ENCODE measurements around the gene SLC35E3.

The SLC35E3 gene

DNA sequence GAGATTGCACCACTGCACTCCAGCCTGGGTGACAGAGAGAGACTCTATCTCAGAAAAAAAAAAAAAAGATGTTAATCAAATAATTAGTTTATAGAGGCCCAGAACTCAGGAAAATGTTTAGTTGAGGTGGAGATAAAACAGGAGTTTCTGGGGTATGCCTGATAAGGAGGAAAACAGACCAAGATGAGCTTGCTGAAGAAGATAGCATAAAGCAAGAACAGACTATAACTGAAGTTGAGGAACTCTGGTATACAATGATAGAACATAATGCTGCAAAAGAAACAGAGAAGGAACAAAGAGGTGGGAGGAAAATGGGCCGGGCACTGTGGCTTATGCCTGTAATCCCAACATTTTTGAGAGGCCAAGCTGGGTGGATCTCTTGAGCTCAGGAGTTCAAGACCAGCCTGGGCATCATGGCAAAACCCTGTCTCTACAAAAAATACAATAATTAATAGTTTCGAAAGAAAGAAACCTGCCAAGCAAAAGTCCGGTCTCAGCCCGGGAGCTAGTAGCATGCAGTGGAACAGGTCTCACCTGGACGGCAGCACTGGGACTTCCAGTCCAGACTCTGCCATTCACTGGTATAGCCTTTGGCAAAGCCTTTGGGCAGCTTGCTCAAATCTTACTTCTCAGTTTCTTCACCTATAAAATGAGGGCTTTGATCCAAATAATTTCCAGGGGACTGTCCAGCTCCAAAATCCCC is 25.4 kb downstream of the SLC35E3 start:
- no peak for DNase-seq (ENCODE audit: low read depth, low spot score)

- DNase-seq (ENCODE audit: low read depth, low spot score): no peak
These were observed 26.7 kb downstream of the SLC35E3 start for GRCh38 chr12:68772714-68773113.

DNA sequence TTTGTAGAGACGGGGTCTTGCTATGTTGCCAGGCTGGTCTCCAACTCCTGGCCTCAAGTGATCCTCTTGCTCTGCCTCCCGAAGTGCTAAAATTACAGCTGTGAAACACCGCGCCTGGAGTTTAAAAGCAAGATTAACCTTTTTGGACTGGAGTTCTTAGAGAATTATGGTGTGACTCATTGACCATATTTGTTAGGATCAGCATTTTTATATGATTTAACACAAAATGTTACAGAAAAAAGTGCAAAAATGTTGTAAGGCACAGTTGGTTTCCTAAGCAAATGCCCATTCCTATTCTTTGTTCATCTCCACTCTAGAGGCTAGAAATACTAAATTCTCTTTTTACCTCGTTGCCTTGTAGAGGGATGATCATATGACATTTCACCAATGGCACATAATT is 27.6 kb downstream of the SLC35E3 start:
- DNase-seq (ENCODE audit: low read depth, low spot score): no peak

GRCh38 chr12:68775121-68775630 is 29.2 kb downstream of the SLC35E3 start:
- DNase-seq (ENCODE audit: low read depth, low spot score): no peak

GRCh38 chr12:68776976-68777610 is 31.1 kb downstream of the SLC35E3 start:
- DNase-seq (ENCODE audit: low read depth, low spot score): no peak

- DNase-seq (ENCODE audit: low read depth, low spot score): no peak
These were observed 33.3 kb downstream of the SLC35E3 start for GRCh38 chr12:68779280-68779679.

GRCh38 chr12:68780731-68781130 is 34.8 kb downstream of the SLC35E3 start:
- no peak for DNase-seq (ENCODE audit: low read depth, low spot score)

- no peak for DNase-seq (ENCODE audit: low read depth, low spot score)
These were observed 35.8 kb downstream of the SLC35E3 start for GRCh38 chr12:68781728-68782127.

DNA sequence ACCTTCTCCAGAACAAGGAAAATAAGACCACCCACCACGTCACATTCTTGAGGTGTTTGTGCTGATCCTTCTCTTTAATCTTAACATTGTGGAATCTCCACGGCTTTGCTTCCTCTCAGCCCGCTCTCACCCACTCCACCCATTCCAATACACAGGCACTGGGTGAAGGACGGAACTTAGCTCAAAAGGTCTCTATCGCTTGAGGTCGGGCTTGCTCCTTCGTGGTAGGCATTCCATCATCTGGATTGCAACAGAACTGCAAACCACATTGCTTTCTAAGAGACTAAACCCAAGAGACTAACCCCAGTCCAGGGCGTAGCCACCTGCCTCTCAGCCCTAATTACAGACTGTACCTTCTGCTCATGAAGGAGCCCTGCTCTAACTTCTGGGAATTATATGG is 38.0 kb downstream of the SLC35E3 start:
- DNase-seq (ENCODE audit: low read depth, low spot score): no peak

DNA sequence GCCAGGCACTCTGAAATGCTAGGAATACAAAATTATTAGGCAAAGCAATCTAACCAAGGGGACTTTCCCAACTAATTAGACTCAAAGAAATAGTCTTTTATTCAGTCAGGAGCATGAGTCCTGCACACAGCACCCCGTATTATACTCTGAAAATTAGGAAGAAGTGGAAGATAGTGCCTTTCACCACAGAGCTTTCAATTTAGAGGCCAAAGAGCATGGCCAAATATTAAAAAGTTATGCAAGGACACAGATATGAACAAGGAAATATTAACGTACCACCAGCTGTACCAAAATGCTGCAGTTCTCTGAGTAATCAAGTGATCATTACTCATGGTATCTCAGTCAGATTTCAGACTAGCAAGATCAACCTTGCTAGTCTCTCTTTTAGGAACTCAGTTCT is 39.4 kb downstream of the SLC35E3 start:
- no peak for DNase-seq (ENCODE audit: low read depth, low spot score)

DNA sequence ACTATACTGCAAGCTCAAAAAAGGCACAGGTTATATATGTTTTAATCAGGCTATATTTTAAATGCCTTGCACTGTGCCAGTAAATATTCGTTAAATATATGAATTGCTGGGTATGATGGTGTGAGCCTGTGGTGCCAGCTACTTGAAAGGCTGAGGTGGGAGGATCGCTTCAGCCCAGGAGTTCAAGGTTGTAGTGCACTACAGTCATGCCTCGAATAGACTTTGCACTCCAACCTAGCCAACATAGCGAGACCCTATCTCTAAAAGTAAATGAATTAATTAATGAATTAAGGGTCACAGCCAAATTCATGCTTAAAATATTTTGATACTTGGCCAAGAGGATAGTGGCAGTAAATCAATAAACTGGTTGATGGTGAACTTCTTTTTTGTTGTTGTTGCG is 39.8 kb downstream of the SLC35E3 start:
- DNase-seq (ENCODE audit: low read depth, low spot score): no peak

DNA sequence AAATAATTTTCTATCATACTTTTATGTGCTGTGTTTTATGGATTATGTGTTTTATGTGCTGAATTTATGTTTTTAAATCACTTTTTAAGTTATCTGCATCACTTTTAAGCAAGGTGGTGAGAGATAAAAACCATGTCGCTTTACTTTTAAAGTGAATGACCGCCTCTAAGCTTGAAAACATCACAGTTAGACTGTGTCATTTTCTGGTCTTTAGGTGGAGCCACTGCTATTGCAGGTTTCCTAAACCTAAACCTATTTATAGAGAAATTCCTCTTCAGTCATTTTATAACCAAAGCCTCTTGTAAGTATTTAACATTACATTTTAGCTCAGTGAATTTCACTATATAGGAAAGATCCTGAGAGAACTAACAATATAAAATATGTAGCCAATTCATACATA is 41.0 kb downstream of the SLC35E3 start:
- DNase-seq (ENCODE audit: low read depth, low spot score): no peak

GRCh38 chr12:68788554-68789143 is 42.7 kb downstream of the SLC35E3 start:
- no peak for DNase-seq (ENCODE audit: low read depth, low spot score)

DNA sequence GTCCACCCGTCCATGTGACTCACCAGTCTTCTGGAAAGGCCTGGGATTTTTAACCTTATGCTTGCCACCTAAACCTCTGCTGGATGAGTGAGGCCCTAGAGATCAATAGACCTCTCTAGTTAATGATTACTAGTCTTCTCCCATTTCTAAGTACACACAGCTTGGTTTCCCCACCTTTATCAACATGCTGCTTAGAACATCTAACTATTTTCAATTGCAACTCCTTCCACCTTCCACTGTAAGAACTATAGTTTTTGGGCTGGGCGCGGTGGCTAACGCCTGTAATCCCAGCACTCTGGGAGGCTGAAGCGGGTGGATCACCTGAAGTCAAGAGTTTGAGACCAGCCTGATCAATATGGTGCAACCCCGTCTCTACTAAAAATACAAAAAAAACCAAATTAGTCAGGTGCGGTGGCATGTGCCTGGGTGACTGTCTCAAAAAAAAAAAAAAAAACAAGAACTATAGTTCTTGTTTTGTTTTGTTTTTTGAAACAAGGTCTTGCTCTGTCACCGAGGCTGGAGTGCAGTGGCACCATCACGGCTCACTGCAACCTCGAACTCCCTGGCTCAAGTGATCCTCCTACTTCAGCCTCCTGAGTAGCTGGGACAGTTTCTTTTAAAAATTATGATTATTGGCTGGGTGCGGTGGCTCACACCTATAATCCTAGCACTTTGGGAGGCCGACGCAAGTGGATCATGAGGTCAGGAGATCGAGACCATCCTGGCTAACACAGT is 43.3 kb downstream of the SLC35E3 start:
- no peak for DNase-seq (ENCODE audit: low read depth, low spot score)

DNA sequence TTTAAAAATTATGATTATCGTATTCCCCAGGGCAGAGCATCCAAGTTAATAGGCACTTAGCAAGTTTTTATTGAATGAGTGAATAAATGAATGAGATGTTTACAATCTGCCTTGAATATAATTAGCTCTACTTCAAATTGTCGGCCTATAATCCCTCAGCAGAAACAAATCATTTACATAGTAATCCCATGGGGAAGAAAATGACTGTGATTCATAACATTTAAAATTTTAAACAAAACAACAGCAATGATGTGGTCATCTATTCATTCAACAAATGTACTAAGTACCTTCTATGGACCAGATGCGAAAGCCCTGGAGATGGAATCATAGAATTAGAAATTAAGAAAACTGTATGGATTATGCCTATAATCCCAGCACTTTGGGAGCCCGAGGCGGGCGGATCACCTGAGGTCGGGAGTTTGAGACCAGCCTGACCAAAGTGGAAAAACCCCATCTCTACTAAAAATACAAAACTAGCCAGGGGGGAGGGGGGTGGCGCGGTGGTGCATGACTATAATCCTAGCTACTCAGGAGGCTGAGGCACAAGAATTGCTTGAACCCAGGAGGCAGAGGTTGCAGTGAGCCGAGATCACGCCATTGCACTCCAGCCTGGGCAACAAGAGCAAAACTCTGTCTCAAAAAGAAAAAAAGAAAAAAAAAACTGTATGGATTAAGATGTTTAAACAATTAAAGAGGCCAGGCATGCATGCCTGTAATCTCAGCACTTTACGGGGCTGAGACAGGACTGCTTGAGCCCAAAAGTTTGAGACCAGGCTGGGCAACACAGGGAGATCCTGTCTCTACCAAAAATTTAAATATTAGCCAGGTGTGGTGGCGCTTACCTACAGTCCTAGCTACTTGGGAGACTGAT is 44.3 kb downstream of the SLC35E3 start:
- no peak for DNase-seq (ENCODE audit: low read depth, low spot score)

GRCh38 chr12:68790952-68791234 is 44.9 kb downstream of the SLC35E3 start:
- no peak for DNase-seq (ENCODE audit: low read depth, low spot score)

DNA sequence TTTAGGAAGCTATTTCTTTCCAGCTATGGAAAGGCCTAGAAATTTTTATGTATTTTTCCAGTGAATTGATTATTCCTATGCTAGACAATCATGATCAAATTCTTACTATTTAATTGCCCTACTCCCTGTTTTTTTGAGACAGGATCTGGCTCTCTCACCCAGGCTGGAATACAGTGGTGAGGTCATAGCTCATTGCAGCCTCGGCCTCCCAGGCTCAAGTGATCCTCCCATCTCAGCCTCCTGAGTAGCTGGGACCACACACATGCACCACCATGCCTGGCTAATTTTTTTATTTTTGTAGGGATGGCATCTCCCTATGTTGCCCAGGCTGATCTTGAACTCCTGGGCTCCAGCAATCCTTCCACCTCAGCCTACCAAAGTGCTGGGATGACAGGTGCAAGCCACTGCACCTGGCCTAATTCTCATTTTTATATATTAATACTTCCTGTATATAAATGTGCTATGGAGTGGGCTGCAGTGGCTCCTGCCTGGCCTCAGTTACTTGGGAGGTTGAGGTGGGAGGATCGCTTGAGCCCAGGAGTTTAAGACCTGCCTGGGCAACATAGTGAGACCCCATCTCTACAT is 46.0 kb downstream of the SLC35E3 start:
- no peak for DNase-seq (ENCODE audit: low read depth, low spot score)

DNA sequence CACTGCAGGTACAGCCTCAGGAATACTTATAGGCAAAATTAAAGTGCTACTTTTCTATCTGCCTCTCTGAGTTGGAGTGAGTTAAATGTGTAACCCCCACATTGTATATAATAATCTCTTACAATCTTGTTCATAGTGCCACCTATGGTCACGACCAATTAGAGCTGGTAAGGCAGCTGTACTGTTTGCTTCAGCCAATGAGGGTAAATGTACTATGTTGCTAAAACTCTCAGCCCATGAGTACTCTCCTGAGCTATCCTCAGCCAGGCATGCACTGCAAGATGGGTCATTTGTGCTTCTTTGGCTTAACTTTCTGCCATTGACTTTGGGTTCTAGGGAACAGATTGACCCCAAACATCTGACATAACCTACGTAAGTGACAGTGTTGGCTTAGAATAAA is 47.0 kb downstream of the SLC35E3 start:
- no peak for DNase-seq (ENCODE audit: low read depth, low spot score)

DNA sequence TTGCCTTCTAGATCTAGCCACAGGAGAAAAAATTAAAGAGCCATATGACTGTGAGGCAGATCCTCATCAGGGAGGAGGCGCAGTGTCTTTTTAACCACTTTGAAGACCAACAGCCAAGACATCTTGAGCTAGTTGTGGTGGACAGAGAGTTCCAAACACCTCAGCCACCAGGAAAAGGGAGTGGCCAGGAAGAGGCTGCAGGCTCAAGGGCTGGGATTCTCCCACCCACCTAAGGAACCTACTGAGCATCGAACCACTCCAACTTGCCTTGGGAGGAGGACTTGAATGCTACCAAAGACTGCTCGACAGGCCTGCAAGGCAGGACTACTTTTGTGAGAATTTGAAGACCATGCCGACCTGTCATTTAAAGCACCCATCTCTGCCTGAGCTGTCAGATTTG is 47.5 kb downstream of the SLC35E3 start:
- no peak for DNase-seq (ENCODE audit: low read depth, low spot score)

DNA sequence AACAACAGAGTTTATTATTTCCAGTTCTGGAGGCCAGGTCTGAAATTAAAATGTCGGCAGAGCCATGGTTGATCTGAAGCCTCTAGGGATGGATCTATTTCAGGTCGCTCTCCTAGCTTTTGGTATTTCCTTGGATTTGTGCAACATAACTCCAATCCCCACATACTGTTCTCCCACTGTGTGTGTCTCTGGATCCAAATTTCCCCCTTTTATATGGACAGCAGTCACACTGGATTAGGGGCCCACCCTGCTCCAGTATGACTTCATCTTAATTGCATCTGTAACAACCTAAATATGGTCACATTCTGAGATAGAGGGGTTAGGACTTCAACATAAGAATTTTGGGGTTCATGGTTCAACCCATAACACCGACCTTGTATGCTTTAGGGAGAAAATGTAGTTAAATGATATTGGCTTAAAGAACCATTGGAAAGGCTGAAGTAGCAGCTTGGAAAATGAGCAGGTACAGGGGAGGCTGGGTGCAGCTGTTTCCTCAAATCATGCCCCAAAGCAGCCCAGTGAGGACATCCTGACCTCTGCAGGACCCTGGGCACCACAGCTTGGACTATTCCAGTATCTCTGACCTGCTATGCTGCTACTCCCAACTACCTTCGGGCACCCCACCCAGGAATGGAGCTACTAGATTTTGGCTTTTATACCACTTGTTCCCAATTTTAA is 48.1 kb downstream of the SLC35E3 start:
- no peak for DNase-seq (ENCODE audit: low read depth, low spot score)
